HG03196 (cell line): ENCODE measurements around the gene HOXD12.
A peak's percentile ranks its signal among the peaks of the same experiment; 100 is the strongest.

Experiments used
- ATAC-seq: cut with Tn5 transposase; IDR thresholded peaks from one replicate; pipeline ENCODE4 v1.9.1; 2021; ENCODE audit not compliant: unreplicated experiment

HOXD12 gene

DNA sequence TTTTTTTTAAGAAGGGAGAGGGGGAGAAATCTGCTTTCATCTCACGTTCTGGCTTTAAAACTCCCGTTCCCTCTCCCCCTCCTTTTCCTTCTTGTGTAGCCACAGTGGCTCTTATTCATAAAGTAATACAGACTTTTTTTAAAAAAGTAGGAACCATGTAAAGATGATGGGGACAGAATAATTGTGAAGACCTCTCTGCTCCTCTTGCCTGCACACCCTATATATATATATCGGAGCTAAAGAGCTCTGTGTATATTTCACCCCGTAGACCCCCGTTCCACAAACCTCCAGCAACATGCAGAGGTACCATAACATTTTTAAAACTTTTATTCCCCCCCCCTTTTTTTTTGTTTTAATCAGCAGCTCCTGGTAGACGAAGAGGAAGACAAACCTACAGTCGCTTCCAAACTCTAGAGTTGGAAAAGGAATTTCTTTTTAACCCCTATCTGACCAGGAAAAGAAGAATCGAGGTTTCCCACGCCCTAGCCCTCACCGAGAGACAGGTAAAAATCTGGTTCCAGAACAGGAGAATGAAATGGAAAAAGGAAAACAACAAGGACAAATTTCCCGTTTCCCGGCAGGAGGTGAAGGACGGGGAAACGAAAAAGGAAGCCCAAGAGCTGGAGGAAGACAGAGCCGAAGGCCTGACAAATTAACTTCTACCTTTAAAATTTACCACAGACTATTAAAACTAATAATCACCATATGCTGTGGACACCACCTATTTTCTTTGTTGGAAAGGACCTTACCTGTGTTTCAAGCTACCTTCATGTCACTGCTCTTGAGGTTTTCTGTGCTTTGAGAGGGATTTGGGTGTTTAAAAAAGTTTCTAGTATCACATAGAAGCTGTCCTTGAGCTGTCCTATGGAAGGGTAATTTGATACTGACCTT lies 31.6 kb downstream of the HOXD12 start:
- ATAC-seq: no peak

DNA sequence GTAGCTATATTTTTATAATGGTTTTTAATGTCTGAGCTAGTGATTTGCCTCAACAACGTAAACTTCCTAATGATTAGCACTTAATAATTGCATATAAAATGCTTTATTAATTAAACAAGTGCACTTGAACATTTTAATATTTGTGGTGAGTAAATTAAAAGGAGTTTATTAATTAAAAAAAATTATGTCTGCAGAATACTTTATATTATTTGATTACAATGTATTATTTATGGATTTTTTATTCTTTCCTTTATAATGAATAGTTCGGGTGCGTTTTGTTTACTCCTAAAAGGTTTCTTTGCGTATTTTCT lies 32.2 kb downstream of the HOXD12 start:
- no peak for ATAC-seq

DNA sequence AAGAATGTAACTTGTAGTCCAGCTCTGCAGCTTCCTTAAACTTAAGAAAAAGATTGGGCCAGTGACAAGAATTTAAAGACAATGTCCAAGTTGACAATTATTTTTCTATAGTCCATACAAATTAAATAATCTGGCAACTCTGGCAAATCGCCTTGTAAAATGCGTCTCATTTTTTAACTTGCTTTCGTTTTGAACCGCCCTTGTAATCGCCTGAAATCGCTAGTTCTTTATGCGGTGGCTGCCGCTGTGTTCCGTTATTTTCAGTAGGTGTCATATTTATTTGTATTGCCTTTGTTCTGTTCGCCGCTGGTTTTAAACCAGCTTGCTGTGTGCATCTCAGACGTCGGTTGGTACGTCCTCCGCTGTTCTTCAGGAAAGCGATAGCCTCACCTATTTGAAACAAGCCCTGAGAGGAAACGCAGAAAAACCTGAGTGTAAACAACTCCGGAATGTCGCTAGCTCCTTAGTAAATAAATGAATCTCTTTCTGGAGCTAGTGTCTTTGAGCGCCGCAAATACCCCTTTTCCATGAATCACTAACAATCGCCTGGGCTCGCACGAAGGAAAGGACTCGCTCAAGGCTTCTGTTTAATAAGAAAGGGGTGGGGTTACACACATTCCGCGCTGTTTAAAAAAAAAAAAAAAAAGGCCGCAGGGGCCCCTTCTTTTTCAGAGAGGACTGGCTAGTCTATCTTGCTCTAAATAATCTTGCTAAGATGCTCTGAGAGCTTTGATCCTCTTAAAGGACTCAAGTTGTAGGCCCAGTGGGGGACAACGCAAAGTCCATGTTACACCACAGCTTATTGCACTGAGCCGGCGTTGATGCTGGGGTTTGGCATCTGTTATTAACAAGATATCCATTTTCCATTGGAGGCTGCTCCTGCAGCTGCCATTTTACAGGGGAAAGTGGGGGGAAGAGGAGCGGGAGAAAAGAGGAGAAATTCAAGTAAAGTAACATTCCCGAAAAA lies 32.9 kb downstream of the HOXD12 start:
- ATAC-seq: no peak

DNA sequence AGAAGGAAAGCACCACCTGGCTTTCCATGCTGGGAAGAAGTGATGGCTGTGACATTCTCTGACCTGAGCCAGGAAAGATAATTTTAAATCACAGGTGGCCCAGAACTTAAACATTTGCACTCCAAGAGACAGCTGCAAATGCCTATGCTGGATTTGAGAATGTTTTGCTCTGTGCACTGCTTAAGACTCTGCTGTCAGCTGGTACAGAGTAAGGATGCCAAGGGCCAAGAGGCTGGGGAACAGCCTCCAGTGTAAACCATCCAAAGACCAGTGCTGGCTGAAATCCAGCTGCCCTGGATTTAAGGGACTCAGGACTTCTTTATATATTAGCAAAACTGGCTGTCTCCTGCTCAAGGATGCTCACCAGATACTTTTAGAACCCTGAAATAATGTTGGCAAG lies 33.8 kb downstream of the HOXD12 start:
- ATAC-seq: no peak

DNA sequence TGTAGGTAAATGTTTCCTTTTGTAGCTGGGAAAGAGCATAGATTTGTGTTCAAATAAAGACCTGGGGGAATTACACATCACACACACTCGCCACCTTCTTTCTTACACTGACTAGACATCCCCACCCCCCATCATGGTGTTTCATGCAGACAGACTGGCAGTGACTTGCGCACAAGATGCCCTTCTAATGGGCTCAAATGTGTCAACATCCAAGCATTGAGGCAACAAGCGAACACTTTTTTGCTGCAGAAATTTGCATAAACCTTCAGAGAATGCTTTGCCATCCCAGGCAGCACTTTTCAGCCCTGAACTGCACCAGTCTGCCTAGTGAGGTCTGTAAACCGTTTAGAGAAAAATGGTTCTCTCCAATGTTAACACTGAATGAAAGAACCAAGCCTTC lies 34.4 kb downstream of the HOXD12 start:
- ATAC-seq: no peak

DNA sequence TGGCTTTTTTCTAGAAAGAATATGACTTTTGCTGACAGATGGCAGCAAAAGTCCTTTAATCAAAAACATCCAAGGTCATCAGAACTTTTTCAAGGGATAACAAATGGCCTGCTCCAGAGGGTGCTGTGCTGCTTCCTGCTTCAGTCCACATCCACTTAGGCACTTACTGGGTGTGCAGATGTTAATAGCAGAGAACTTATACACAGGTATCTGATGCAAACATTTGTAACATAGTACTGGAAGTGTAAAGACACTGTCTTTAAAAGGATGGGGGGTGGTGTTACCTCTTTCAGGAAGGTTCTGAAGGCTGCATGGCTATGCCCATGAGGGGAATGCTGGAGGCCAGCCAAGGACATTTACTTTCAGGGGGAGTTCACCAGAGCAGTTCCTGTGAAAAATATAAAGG lies 35.4 kb downstream of the HOXD12 start:
- no peak for ATAC-seq

DNA sequence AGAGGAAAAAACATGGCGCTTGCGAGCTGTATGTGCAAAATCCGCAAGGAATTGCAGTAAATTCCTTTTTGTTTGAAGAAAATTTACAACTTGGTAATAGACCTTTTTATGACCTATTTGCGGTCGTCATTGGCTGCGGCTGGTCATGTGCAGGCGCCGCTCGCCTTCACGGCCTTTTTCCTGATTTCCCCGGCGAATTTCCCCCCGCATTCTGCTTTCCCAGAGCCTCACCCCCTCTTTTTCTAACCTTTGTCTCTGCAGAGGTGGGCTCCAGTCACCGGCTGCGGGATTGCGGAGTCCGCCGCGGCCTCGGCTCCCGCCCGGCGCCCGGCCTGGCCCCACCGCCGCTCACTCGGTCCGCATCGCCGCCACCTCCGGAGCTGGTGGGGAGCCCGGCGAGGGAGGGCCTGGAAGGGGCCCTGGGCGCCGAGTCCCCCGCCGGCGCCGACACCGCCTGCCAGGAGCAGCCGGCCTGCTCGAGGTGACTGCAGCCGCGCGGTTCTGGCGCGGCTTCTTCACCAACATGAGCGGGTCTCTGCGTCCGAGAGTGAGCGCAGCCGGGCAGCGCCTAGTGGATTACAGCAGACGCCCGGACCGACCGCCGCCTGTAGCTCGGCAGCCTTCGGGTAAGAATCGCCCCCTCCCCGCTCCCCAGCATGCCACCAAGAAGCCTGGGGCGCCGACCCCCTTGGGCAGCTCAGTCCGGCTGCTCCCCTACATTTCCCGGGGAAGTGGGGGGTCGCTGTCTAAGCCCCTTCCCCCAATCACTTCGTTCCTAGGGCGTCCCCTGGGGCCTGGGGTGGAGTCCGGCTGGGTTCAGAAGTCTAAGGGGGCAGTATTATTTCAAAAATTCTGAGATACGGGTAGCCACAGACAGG lies 37.0 kb downstream of the HOXD12 start:
- no peak for ATAC-seq

DNA sequence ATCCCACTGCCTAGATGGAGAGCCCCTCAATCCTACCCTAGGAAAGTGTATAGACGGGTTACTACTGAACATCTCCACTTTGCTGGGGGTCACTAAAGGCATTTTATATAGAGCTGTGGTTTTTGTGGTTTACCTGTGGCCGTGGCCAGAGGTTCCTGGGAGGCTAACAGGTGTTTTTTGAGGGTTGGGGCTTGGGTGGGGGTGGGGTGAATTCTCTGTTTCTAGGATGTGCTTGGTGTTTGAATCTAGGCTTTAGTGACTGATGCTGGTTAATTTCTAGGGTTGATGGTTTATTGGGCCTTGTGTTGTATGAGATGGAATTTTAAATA lies 37.6 kb downstream of the HOXD12 start:
- no peak for ATAC-seq

DNA sequence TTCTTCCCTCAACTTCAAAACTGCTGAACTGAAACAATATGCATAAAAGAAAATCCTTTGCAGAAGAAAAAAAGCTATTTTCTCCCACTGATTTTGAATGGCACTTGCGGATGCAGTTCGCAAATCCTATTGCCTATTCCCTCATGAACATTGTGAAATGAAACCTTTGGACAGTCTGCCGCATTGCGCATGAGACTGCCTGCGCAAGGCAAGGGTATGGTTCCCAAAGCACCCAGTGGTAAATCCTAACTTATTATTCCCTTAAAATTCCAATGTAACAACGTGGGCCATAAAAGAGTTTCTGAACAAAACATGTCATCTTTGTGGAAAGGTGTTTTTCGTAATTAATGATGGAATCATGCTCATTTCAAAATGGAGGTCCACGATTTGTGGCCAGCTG lies 38.3 kb downstream of the HOXD12 start:
- no peak for ATAC-seq

DNA sequence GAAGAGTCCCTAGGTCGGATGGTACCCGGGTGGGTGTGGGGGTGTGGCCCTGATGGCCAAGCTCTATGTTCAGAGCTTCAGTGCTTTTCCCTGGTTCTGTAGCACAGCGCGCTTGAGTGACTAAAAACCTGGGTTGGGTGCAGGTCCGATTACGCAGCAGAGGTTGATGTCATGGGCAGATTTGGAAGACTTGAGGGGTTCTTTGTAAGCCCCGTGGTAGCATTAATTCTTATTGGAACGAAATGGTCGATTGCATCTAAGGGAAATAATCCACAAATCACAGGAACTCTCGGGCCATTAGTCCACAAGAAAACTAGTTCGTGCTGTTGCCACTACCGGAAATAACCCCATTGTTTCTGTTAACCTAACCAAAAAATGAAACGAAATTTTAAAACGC lies 38.9 kb downstream of the HOXD12 start:
- no peak for ATAC-seq

DNA sequence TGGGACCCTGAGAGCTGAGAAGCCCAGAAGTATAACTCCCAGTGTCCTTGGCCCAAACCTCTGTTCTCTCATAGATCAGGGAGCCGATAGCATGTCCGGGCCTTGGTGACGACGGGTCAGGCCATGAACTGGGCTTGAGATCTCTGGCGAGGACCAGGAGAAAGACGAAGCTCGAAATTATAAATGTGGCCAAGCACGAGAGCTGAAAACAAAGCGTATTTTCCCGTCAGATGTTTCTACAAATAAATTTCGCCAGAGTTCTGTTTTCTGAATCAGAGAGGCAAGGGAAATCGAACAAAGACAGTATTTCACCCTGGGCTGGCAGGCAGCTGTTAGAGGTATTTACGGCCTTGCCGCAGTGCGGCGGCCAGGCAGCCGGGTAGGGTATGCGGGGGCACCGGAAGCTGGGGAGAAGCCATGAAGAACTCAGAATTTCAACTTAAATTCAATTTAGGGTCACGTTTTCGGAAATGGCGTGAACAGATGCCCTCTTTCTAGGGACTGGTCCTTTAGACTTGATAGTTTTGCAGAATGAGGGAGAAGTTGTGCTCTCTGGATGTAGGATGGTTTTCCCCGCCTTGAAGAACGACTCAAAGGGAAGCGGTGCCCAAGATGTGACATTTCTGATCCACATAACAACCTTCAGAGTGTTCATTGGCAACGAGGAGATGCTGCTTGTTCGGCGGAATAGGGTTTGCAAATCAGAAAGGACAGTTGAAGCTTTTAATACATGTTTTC lies 39.5 kb downstream of the HOXD12 start:
- ATAC-seq: no peak

DNA sequence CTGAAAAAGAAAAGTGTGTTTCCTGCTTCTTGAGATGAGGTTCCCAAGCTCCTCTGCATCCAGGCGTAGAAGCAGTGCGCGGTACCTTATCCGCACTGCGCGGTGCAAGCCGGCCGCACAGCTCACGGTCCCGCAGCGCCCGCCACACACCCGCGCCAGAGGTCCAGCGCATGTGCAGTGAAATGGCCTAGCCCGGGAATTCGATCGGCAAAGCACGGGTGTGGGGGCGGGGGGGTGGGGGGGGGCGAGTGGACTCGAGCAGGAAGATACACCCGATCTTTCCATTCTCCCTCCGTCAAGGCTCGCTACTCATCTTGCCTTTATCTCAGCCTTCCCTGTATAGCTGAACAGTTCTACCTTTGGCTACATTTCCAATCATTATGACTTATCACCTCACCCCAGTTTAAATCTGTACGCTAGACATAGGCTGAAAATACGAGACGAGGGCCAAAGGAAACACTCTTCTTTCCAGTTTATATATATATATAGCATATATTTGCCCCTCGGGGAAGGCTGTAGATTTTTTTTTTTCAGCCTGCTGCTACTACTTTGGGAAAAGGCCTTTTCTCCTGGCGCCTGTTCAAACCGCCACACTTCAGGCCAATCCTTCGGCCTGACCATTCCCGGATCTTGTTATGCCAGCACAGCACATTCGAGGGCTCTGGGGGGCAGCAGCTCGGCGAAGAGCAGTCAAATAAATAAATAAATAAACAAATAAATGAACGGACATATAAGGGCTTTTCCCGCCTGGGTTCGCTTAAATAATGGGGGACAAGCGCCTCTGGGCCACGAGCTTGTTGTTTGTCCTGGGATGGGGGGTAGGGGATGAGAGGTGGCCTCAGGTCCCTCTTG lies 40.3 kb downstream of the HOXD12 start:
- ATAC-seq: no peak

DNA sequence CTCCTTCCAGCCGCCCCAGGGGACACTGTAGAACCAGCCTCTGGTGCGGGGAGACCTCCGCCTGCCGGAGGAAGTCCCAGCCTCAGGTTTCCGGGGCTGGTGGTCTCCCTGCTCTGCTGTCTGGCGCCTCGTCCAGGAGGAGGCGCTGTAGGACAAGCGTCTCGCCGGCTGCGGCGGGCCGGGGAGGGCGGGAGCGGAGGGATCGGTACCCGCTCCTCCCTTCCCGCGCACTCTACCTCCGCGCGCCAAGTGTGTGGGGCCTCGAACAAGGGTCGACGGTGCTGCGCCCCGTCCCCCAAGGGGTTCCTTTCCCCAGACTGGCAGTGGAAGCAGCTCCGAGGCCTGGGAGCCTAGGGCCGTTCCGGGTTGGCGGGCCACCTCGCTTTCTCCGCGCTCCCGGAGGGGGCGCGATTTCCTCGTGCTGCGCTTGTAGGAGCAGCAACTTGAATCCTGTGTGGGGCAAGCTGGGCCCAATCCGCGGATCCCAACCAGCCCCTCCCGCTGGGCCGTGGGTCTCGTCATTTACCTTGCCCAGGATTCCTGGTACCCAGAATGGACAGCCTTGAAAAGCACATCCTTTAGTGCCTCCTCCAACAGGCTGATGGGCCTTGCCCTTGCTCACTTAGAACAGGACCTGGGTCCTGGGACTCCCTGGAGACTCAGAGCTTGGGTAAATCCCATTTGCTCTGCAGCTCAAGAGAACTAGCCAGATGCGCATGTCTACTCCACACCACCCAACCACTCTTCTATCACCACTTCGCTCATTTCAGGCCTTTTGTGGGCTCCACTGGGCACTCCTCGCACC lies 41.1 kb downstream of the HOXD12 start:
- ATAC-seq: peak; percentile 92

DNA sequence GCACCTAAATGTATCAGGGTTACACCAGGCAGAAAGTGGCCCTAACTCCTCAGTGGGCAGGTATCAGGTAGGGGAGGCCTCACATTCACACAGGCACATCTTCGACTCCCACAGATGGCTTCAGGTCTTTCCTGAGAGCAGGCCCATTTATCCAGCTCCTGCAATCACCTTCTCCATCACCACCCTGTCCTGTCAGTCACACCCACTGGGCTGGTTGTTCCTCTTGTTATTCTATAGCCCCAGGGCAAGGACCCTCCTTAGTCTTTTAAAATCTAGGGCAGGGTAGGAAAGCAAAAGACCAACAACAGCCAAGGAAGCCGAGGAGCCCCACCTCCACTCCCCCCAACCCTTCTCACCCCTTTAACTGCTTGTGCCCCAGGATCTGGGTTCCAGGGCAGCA lies 42.7 kb downstream of the HOXD12 start:
- ATAC-seq: no peak

DNA sequence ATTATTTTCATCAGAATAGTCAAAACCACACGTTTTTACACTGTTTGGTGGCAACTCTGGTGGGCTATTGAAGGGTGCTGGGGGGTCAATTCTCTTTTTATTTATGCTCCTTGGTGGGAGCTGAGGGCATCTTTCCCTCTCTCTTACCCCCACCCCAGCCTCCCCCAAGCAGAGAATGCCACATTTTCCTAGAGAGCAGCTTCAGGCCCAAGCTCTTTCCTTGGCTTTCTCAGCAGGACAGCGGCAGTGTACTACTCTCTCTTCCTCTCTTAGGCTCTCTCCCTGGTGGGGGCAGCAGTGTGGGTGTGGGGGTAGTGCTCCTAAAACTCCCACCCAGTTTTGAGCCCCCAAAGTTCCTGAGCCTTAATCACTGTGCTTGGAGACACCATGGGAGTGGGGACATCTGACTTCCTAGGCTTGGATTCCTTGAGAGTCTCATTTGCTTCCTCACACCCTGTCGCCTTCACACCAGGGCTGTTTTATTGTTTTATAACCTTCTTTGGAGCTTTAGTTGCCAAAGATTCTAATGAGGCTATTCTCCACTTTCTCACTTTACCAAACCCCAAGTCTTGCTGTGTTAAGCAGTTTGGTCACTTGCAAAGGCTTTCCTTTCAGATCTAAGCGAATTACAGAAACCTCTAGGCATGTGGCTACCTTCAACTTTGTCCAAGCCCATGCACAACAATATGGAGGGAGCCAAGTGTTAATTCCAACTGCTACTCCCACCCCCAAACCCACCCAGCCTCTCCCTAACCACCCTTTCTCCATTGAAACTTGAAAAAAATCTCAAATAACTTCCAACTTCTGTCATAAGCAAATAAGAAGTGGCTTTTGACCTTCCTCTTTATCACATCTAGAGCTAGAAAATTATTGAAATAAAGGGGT lies 45.7 kb downstream of the HOXD12 start:
- no peak for ATAC-seq

DNA sequence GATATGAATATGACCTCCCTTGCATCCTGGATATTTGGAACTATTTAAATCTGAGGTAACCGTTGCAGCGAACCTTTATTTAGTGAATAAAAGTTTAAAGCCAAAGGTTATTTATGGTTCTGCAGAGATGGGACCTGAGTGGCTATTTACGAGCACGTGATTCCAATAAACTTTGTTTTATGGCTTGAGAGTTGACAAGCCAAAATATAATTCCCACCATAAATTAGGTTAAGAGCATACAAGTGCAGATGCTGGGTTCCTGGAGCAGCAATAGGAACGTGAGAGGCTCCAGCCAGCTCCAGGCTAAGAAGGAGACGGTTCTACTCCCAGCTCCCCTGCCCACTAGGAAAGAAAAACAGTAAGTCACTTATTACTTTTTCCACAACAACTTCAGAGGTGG lies 46.5 kb downstream of the HOXD12 start:
- ATAC-seq: no peak

DNA sequence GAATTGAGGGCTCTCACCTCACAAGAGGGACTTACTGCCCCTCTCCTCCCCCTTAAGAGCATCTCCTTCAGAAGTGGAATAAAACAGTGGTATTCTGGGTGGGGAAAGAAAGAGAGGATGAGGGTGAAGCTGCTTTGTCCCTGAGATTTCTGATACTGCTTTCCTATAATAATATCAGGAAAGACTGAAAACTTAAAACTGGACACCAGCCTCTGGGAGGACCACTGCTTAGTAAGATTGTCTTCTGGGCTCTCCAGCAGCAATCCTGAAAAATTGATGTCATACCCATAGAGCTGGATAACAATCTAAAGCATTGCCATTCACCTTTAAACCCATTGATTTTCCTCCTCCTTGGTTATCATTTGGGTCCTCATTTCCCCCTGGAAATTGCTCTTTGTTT lies 47.0 kb downstream of the HOXD12 start:
- no peak for ATAC-seq
